GM12878 (cell line): ENCODE results near the gene MIER1. TPM values are rescaled to one million over a fixed set of nuclear protein-coding genes. Genes with fewer than 3 reads are reported as not detected.

ENCODE experiments used
- ATAC-seq: fragments of 200-7000 bp; cut with Tn5 transposase; 3 replicates; pipeline ENCODE4 v1.9.1; 2020; ENCODE audit warnings: mild to moderate bottlenecking, moderate library complexity
- BruUV-seq: library from RNA; stranded (reverse); fragments of 400-500 nt; replicated peaks from 2 replicates; lab custom pipeline; 2021; lab: Mats Ljungman, UMichigan
- CTCF ChIA-PET: fragments of 300-600 bp; sonication (Branson Sonifier 250); formaldehyde crosslinking; extraction: SDS; loops from one replicate; lab custom pipeline; 2021; ENCODE audit warnings: inconsistent platforms; lab: Yijun Ruan, JAX
- POLR2A ChIA-PET: fragments of 350-600 bp; formaldehyde crosslinking; extraction: SDS; loops from one replicate; lab custom pipeline; 2021; ENCODE audit warnings: inconsistent platforms; lab: Charles Lee
- RAD21 ChIA-PET: fragments of 300-600 bp; sonication (Branson Sonifier 250); formaldehyde crosslinking; loops from one replicate; lab custom pipeline; 2023; ENCODE audit warnings: antibody characterized with exemption; ENCODE audit not compliant: unreplicated experiment; lab: Charles Lee
- SMC1A ChIA-PET: fragments of 300-600 bp; sonication (Branson Sonifier 250); formaldehyde crosslinking; loops from one replicate; lab custom pipeline; 2023; ENCODE audit not compliant: unreplicated experiment, uncharacterized antibody; lab: Charles Lee
- DNase-seq: peaks from one replicate; pipeline ENCODE4 v3.0.0-alpha.2; 2011; ENCODE audit warnings: low read depth, low spot score
- FAIRE-seq: peaks from 3 replicates; lab custom pipeline; 2011; peaks lifted over from hg19 to GRCh38; lab: Jason Lieb, UNC
- H2AFZ ChIP-seq: 2 replicates; pipeline ENCODE4 v1.6.0; 2011; ENCODE audit warnings: low read depth, low read length, control low read depth; ENCODE audit not compliant: control insufficient read depth
- H3K27ac ChIP-seq: 2 replicates; pipeline ENCODE4 v1.5.1; 2011; ENCODE audit warnings: control low read depth; ENCODE audit not compliant: control insufficient read depth, insufficient read depth
- H3K27me3 ChIP-seq, 2 experiments: replicated peaks in 1 of 2; 2 replicates each; pipeline versions ENCODE4 v1.6.0 to v1.6.1; 2011; ENCODE audit warnings: low read length in 1 of 2; ENCODE audit not compliant: control insufficient read depth in 2 of 2, insufficient read depth in 2 of 2
- H3K36me3 ChIP-seq, 2 experiments: 2 replicates each; pipeline ENCODE4 v1.5.1; 2011; ENCODE audit warnings: low read length in 1 of 2; ENCODE audit not compliant: control insufficient read depth in 2 of 2, insufficient read depth in 2 of 2
- H3K4me1 ChIP-seq: 2 replicates; pipeline ENCODE4 v1.6.1; 2011; ENCODE audit warnings: mild to moderate bottlenecking, low read length, moderate library complexity, mixed read lengths; ENCODE audit not compliant: control insufficient read depth, insufficient read depth
- H3K4me2 ChIP-seq: 2 replicates; pipeline ENCODE4 v1.6.0; 2011; ENCODE audit warnings: control low read depth; ENCODE audit not compliant: control insufficient read depth, insufficient read depth
- H3K4me3 ChIP-seq: fragments of 200-600 bp; sonication (generic); 2 replicates; pipeline ENCODE4 v1.5.1; 2016
- H3K79me2 ChIP-seq: 2 replicates; pipeline ENCODE4 v1.6.0; 2011; ENCODE audit warnings: low read length; ENCODE audit not compliant: control insufficient read depth, insufficient read depth
- H3K9ac ChIP-seq: 2 replicates; pipeline ENCODE4 v1.8.0; 2011; ENCODE audit warnings: low read length, control low read depth, mixed read lengths; ENCODE audit not compliant: control insufficient read depth, insufficient read depth
- H3K9me3 ChIP-seq: replicated peaks from 3 replicates; pipeline ENCODE4 v1.5.1; 2011; ENCODE audit warnings: mild to moderate bottlenecking, low read length; ENCODE audit not compliant: control insufficient read depth, insufficient read depth
- H4K20me1 ChIP-seq: 2 replicates; pipeline ENCODE4 v1.6.0; 2011; ENCODE audit not compliant: control insufficient read depth, insufficient read depth
- MEF2B ChIP-seq: fragments of 450-650 bp; IDR thresholded peaks from 2 replicates; pipeline ENCODE4 v1.6.1; 2018; ENCODE audit warnings: mild to moderate bottlenecking, moderate library complexity; ENCODE audit not compliant: partially characterized antibody, poor library complexity, severe bottlenecking
- RAD21 ChIP-seq: IDR thresholded peaks from 2 replicates; pipeline ENCODE4 v1.6.1; 2011; ENCODE audit warnings: mild to moderate bottlenecking, low read depth, low read length, moderate library complexity; ENCODE audit not compliant: insufficient read depth
- RUNX3 ChIP-seq: IDR thresholded peaks from 2 replicates; pipeline ENCODE4 v1.6.1; 2012; ENCODE audit warnings: low read length, inconsistent platforms
- TCF7 ChIP-seq: IDR thresholded peaks from 2 replicates; pipeline ENCODE4 v1.6.1; 2014; ENCODE audit warnings: antibody characterized with exemption, borderline replicate concordance
- WGBS: methylation state at CpG from one replicate; pipeline ENCODE4 v1.1.6; 2016; ENCODE audit warnings: low lambda C conversion rate; ENCODE audit not compliant: insufficient replicate concordance, insufficient coverage; ENCODE audit errors: missing lambda C conversion rate; 5-methylcytosine and 5-hydroxymethylcytosine counted together
- in situ Hi-C: fragments of 300-500 bp; cut with MboI; formaldehyde crosslinking; loops from 9 replicates; pipeline ENCODE4 v1.14.3; 2018; ENCODE audit warnings: mixed read lengths
- intact Hi-C: fragments of 100-400 bp; cut with micrococcal nuclease; formaldehyde crosslinking; loops from one replicate; pipeline ENCODE4 v1.14.2; 2022; ENCODE audit not compliant: unreplicated experiment
- polyA plus RNA-seq, 11 experiments: library from polyadenylated mRNA; depleted of rRNA in 4 of 11; unstranded in 6 of 11; stranded (reverse) in 5 of 11; fragments of >200 nt; fragmentation: Nextera tagmentation in 4 of 11; fragmentation: Illumina TruSeq in 1 of 11; extraction: Ambion mirVana in 4 of 11; extraction: Trizol in 1 of 11; gene quantifications; 1 replicate in 1 of 11; 2 replicates in 10 of 11; pipeline versions ENCODE4 v1.2.1 to v1.2.3, GENCODE V29; 2011 to 2016; ENCODE audit warnings: inconsistent platforms in 2 of 11, missing spikeins in 2 of 11, low read depth in 1 of 11
- total RNA-seq, 4 experiments: library from RNA; depleted of rRNA in 3 of 4; stranded (reverse); fragments of >200 nt in 3 of 4; fragmentation: Illumina TruSeq in 1 of 4; extraction: Trizol in 1 of 4; gene quantifications; 2 replicates each; pipeline versions ENCODE4 v1.2.1 to v1.2.3, GENCODE V29; 2013 to 2021

The MIER1 gene
- total and polyA plus RNA-seq, 10 of the 15 experiments (the other 5 are each of a cell fraction or from before 2014, with no cell fraction given) = 13.6 to 39.8 (median 25.7) TPM

GRCh38 chr1:66938613-66939012 is 13.8 kb downstream of the MIER1 start:
- no peak overlapping the region for H3K9ac ChIP-seq
- peaks cover 2% of the 10 kb centered on the region; the same call in 1 of the 2 replicates for H3K4me1 ChIP-seq
- H3K36me3 ChIP-seq = peaks cover 4 to 7% of the 10 kb centered on the region in 2 experiments
- H3K4me3 ChIP-seq = no peak overlapping the region
- in situ Hi-C loops (loop anchor here (25.0 kb wide), 2 partner anchors 551 to 676 kb away; no protein-coding TSS in a partner anchor), intact Hi-C loops (loop anchor here (10.0 kb wide), 2 partner anchors 564 to 664 kb away; no protein-coding TSS in a partner anchor)
- no peak for DNase-seq
- ATAC-seq = peak; percentile 25
- no TSS peak for BruUV-seq
- no peak overlapping the region for H2AFZ ChIP-seq
- H4K20me1 ChIP-seq = no peaks in the 10 kb centered on the region
- peak overlapping the region; percentile 2; the same call in 1 of the 2 replicates for H3K27ac ChIP-seq
- ChIA-PET RAD21 (interaction anchor here (0.7 to 0.8 kb wide), 3 partner anchors 17 to 574 kb away, joined by 3 to 4 read pairs (median 3); no protein-coding TSS in a partner anchor), POLR2A (interaction anchor here (1.2 to 1.7 kb wide), 3 partner anchors 13 to 22 kb away, joined by 3 to 9 read pairs (median 3); partner anchors contain the start of genes DNAI4 and MIER1), SMC1A (interaction anchor here (0.7 to 2.6 kb wide), 8 partner anchors 10 to 211 kb away, joined by 3 to 11 read pairs (median 3); no protein-coding TSS in a partner anchor), CTCF (interaction anchor here (1.1 to 1.6 kb wide), 4 partner anchors 57 to 276 kb away, joined by 3 to 5 read pairs (median 4); no protein-coding TSS in a partner anchor)
- H3K27me3 ChIP-seq = no peaks in the 10 kb centered on the region
- no peak for FAIRE-seq
- H3K4me2 ChIP-seq = no peak overlapping the region
- TF ChIP-seq RUNX3 (0 out of 2 replicates have a peak, but pooled peaks have one; percentile 10), TCF7 (no peak), RAD21 (no peak)
- H3K79me2 ChIP-seq = peaks cover 90% of the 10 kb centered on the region
- no peaks in the 10 kb centered on the region for H3K9me3 ChIP-seq

- BruUV-seq = no TSS peak
- no peak for DNase-seq
- H4K20me1 ChIP-seq = no peaks in the 10 kb centered on the region
- H3K9me3 ChIP-seq = no peaks in the 10 kb centered on the region
- intact Hi-C loops = no loop called here
- FAIRE-seq = no peak
- no peak overlapping the region for H3K9ac ChIP-seq
- no peak overlapping the region for H3K4me2 ChIP-seq
- ATAC-seq = no peak
- ChIA-PET CTCF (no interaction called here), RAD21 (no interaction called here), POLR2A (interaction anchor here (0.7 to 1.0 kb wide), 2 partner anchors 10 to 1511 kb away, joined by 3 to 4 read pairs; no protein-coding TSS in a partner anchor), SMC1A (no interaction called here)
- no peak overlapping the region for H3K4me3 ChIP-seq
- in situ Hi-C loops = loop anchor here (25.0 kb wide), 2 partner anchors 554 to 679 kb away; no protein-coding TSS in a partner anchor
- H3K79me2 ChIP-seq = peaks cover 71% of the 10 kb centered on the region
- no peak overlapping the region for H2AFZ ChIP-seq
- peaks cover 2% of the 10 kb centered on the region; the same call in 1 of the 2 replicates for H3K4me1 ChIP-seq
- no peak overlapping the region for H3K27ac ChIP-seq
- H3K36me3 ChIP-seq = peaks cover 5 to 9% of the 10 kb centered on the region in 2 experiments
- TF ChIP-seq MEF2B = no peak
- H3K27me3 ChIP-seq = no peaks in the 10 kb centered on the region
- 100% methylated on average over 1 of the region's 1 CpG for WGBS
Observed at GRCh38 chr1:66940981-66941380, 16.2 kb downstream of the MIER1 start.
